ENCODE results near the gene ARFGEF3. TPM values are rescaled to one million over a fixed set of nuclear protein-coding genes. Genes with fewer than 3 reads are reported as not detected.

Gene ARFGEF3
- polyA plus RNA-seq, 6 donors from 2014 or later: not detected

DNA sequence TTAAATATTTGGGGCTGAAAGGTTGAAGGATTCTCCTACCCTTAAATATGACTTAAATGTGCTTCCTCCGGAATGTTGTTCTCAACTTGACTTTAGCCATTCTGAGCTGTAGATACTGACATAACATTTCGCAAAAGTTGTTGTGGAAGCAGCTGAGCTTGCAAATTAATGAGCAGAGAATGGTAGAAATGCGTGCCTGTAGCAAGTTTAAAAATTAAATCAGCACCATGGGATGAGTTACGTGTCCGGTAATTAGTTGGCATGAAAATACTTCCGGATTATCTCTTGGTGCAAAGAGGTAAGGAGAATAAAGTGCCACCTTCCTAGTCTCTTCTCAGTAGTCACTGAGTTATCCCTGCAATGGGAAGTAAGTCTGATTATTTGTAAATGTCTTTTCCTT lies 80.2 kb downstream of the ARFGEF3 start:
- no peak overlapping the region for H3K27ac Mint-ChIP-seq
- H3K9me3 Mint-ChIP-seq: peaks cover 0 to 2% (median 0%) of the 10 kb centered on the region in 7 donors
- no peak overlapping the region for H3K4me3 Mint-ChIP-seq
- DNase-seq (no peak), ATAC-seq (ENCODE audit: low read depth in 2 of 2) (no peak)
- peaks cover 11 to 26% (median 21%) of the 10 kb centered on the region in 3 donors for H3K27me3 Mint-ChIP-seq
- no peaks in the 10 kb centered on the region for H3K4me1 Mint-ChIP-seq
- no peaks in the 10 kb centered on the region for H3K36me3 Mint-ChIP-seq

DNA sequence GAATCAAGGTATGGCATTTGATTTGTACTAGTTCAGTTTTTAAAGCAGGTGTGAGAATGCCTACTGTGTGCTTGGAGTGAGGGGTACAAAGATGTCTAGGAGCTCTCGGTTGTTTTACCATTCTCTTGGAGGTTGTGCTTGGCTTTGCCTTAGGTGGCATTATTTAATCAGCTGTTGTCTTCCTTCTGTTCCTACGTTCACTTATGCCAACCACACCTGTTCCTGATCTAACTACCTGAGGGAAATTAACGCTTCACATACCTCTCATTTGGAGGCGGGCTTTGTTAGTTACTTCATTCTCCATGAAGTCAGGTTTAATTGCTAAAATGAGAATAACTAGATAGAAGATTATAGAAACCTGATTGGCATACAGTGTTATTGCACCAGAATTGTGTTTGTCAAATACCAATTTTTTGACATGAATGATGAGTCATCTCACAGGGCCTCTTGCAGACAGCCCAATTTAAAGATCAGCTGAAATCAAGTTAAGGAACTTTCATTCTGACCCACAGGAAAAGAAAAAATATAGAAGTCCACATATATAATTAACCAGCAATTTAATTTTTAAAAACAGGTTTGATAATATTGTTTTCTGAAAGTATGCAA lies 81.4 kb downstream of the ARFGEF3 start:
- H3K4me3 Mint-ChIP-seq: no peak overlapping the region
- peaks cover 19 to 26% (median 21%) of the 10 kb centered on the region in 3 donors for H3K27me3 Mint-ChIP-seq

DNA sequence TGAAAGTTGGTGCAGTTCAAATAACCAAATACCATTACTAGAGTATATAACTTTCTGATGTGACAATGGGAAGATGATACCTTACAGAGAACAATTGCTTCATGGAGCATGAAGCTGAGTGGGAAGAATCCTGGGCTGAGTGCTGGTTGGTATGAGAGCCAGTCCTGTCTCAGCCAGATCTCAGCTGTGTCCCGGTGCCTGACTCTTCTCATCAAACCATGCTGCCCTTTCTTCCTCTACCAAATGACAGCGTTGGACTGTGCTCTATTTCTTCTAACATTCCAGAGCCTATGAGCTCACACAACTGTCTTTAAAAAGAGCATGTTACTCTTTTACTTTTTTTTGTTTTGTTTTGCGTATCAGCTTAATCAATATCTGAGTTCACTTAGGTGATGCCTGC lies 84.0 kb downstream of the ARFGEF3 start:
- ATAC-seq (ENCODE audit: low read depth in 2 of 2) (no peak), DNase-seq (no peak)
- Mint-ChIP-seq H3K4me1 (no peaks in the 10 kb centered on the region), H3K36me3 (no peaks in the 10 kb centered on the region), H3K27ac (no peak overlapping the region), H3K27me3 (peaks cover 17 to 26% (median 19%) of the 10 kb centered on the region in 3 donors), H3K9me3 (peaks cover 0 to 2% (median 0%) of the 10 kb centered on the region in 7 donors), H3K4me3 (no peak overlapping the region)

More for the DNA sequence above, 81.4 kb downstream of the ARFGEF3 start:
- ATAC-seq (ENCODE audit: low read depth in 2 of 2) (no peak), DNase-seq (no peak)
- Mint-ChIP-seq H3K27ac (no peak overlapping the region), H3K4me1 (no peaks in the 10 kb centered on the region), H3K9me3 (peaks cover 0 to 2% (median 0%) of the 10 kb centered on the region in 7 donors), H3K36me3 (no peaks in the 10 kb centered on the region)

DNA sequence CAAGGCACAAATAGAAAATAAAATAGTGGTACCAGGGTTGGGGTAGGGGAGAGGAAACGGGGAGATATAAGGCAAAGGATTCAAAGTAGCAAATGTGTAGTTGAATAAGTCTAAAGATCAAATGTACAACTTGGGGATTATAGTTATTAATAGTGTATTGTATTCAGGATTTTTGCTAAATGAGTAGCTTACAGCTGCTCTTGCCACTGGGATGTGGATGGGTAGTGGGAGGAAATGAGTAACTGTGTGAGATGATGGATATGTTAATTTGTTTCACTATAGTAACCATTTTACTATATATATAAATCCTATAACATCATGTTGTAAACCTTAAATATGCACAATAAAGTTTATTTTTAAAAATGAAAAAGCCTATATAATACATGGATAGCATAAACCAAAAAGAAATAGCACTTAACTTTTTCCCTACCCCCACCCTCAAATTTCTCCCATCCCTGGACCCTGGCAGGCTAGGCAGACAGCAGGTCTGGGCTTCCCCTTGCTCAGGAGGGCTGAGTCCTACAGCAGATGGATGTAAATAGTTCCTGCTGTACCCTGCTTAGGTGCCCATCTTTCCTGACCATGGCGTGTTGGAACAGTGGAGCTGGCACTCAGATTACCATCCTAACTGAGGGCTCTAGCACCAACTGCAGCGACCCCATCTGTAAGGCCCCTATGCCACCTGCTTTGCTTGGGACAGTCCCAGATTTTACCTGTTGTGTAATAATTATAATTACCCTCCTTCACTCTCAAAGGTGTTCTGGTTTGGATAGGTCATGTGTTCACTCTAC lies 85.1 kb downstream of the ARFGEF3 start:
- ATAC-seq (ENCODE audit: low read depth in 2 of 2) (no peak), DNase-seq (no peak)
- Mint-ChIP-seq H3K36me3 (no peaks in the 10 kb centered on the region), H3K4me3 (no peak overlapping the region), H3K4me1 (no peaks in the 10 kb centered on the region), H3K9me3 (peaks cover 0 to 2% (median 0%) of the 10 kb centered on the region in 7 donors), H3K27me3 (peaks cover 7 to 24% (median 24%) of the 10 kb centered on the region in 3 donors), H3K27ac (no peak overlapping the region)

DNA sequence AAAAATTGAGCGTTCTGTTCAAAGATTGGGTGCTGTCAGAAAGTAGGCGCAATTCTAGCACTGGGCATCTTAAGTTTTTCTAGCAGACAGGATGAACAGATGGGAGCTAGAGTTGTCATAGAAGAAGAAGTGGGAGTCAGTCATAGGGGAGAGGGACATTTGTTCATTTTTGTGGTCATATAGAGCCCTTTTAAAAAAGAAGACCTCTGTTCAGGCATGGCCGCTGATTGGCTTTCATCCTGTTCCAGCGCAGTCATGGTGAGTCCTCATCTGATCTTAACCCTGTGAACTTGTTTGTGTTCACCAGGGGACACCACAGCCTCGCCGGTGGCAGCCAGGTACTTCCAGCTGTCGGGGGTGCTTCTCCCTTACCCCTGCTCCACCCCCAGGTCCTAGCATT lies 86.3 kb downstream of the ARFGEF3 start:
- no peaks in the 10 kb centered on the region for H3K36me3 Mint-ChIP-seq
- no peak overlapping the region for H3K4me3 Mint-ChIP-seq
- peaks cover 0 to 20% (median 14%) of the 10 kb centered on the region in 3 donors for H3K27me3 Mint-ChIP-seq
- peaks cover 0 to 2% (median 0%) of the 10 kb centered on the region in 7 donors for H3K9me3 Mint-ChIP-seq
- ATAC-seq (ENCODE audit: low read depth in 2 of 2): no peak
- H3K27ac Mint-ChIP-seq: peak overlapping the region in 2 of 6 donors; percentile 6 to 25
- no peak for DNase-seq
- H3K4me1 Mint-ChIP-seq: no peaks in the 10 kb centered on the region

DNA sequence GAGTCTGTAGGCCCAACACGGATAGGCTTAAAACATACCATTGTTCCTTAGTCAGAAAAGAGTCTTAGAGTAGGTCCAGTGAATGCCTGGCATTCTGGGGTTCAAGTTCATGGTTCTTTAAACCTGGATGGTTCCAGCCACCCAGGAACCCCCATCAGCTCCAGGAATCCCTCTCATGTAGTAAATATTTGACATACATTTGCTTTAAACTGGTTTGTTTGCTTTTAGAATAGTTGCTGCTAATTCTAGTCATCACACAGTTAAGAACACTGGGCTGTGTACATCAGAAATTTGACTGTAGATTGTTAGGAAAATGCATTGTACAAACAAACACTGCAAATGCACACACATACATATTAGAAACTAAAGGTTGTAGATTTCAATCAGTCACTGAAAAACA lies 87.1 kb downstream of the ARFGEF3 start:
- no peak overlapping the region for H3K27ac Mint-ChIP-seq
- H3K36me3 Mint-ChIP-seq: no peaks in the 10 kb centered on the region
- no peaks in the 10 kb centered on the region for H3K4me1 Mint-ChIP-seq
- H3K4me3 Mint-ChIP-seq: no peak overlapping the region
- DNase-seq (no peak), ATAC-seq (ENCODE audit: low read depth in 2 of 2) (no peak)
- H3K9me3 Mint-ChIP-seq: no peaks in the 10 kb centered on the region
- H3K27me3 Mint-ChIP-seq: peaks cover 6 to 18% (median 16%) of the 10 kb centered on the region in 3 donors

DNA sequence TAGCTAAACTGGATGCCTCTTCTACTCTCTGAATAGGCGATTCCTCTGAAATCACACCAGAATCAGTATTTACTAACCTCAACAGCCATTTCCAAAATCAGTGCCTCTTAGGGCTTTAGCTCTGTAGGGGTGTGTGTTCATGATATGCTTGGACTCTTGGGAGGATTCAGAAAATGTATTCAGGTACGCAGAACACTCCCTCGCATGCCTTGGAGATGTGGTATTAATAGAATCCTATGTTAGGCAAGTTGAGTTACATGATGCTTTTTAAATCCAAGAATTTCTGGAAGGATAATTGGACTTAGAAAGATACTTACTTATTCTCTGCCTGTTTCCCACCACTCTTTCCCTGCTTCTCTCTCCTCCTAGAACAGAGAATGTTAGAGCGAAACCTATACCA lies 88.3 kb downstream of the ARFGEF3 start:
- Mint-ChIP-seq H3K4me3 (no peak overlapping the region), H3K27me3 (peaks cover 9 to 18% (median 13%) of the 10 kb centered on the region in 3 donors), H3K36me3 (no peaks in the 10 kb centered on the region), H3K9me3 (no peaks in the 10 kb centered on the region), H3K4me1 (no peaks in the 10 kb centered on the region), H3K27ac (no peak overlapping the region)
- no peak for DNase-seq
- no peak for ATAC-seq (ENCODE audit: low read depth in 2 of 2)

DNA sequence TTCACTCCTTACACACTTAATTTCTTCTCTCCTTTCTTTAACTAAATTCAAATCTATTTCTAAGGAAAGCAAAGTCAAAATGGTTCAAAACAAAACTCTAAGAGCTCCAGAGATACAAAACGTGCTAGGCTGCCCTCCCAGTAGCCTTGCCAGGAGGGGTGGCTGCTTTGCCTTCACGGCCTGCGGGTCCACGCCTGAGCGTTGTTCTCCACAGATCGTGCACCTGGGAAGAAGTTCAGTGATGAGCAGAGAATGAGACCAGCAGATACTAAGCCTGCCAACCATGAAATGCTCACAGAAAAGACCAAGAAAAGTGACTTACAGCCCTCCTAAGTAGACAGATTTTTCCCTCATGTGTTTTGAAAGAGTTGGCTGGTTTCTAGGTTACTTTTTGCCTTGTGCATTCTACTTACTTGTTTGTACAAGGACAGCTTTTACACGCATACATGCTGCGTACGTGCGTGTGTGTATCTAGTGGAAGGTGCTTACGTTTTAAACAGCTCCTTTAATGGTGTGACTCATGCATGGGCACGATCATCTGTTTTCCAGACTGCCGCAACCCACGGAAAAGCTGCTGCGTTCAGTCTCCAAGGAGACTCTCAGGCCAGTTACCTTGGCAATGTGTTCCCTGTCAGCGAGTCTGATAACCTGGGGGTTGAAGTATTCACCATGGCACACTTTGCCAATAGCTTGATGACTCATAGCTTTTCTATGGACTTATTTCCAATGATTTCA lies 88.9 kb downstream of the ARFGEF3 start:
- no peak overlapping the region for H3K4me3 Mint-ChIP-seq
- H3K4me1 Mint-ChIP-seq: no peaks in the 10 kb centered on the region
- H3K27ac Mint-ChIP-seq: no peak overlapping the region
- H3K9me3 Mint-ChIP-seq: no peaks in the 10 kb centered on the region
- ATAC-seq (ENCODE audit: low read depth in 2 of 2) (no peak), DNase-seq (no peak)
- peaks cover 15 to 24% (median 16%) of the 10 kb centered on the region in 3 donors for H3K27me3 Mint-ChIP-seq
- H3K36me3 Mint-ChIP-seq: no peaks in the 10 kb centered on the region

DNA sequence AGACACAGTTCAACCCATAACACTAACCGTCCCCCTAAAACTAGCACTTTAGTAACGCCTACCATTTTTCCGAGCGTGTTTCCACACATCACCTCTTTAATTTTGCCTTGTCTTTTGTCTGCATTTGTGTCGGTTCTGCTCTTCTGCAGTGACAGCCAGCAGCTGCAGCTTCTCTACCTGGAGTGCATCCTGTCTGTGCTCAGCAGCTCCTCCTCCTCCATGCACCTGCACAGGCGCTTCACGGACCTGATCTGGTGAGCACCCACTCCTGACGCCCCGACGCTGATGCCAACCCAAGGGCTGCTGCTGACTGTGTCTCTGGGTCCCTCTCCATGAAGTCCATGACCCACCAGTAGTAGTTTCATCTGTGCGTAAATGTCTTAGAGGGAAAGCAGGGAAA lies 92.0 kb downstream of the ARFGEF3 start:
- H3K4me1 Mint-ChIP-seq: no peaks in the 10 kb centered on the region
- no peak overlapping the region for H3K4me3 Mint-ChIP-seq
- H3K9me3 Mint-ChIP-seq: no peaks in the 10 kb centered on the region
- no peaks in the 10 kb centered on the region for H3K36me3 Mint-ChIP-seq
- no peak for DNase-seq
- peaks cover 18 to 40% (median 23%) of the 10 kb centered on the region in 3 donors for H3K27me3 Mint-ChIP-seq
- ATAC-seq (ENCODE audit: low read depth in 2 of 2): no peak
- H3K27ac Mint-ChIP-seq: no peak overlapping the region

DNA sequence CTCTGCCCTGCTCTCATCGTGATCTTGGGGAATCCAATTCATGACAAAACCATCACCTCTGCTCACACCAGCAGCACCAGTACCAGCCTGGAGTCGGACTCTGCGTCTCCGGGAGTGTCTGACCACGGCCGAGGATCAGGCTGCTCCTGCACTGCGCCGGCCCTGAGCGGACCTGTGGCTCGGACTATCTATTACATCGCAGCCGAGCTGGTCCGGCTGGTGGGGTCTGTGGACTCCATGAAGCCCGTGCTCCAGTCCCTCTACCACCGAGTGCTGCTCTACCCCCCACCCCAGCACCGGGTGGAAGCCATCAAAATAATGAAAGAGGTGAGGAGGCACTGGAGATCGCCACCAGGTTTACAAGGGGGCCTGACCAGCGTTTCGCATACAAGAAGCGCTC lies 93.7 kb downstream of the ARFGEF3 start:
- Mint-ChIP-seq H3K9me3 (no peaks in the 10 kb centered on the region), H3K4me3 (no peak overlapping the region), H3K36me3 (no peaks in the 10 kb centered on the region), H3K27ac (no peak overlapping the region), H3K4me1 (no peaks in the 10 kb centered on the region), H3K27me3 (peaks cover 22 to 46% (median 36%) of the 10 kb centered on the region in 3 donors)
- no peak for ATAC-seq (ENCODE audit: low read depth in 2 of 2)
- no peak for DNase-seq

DNA sequence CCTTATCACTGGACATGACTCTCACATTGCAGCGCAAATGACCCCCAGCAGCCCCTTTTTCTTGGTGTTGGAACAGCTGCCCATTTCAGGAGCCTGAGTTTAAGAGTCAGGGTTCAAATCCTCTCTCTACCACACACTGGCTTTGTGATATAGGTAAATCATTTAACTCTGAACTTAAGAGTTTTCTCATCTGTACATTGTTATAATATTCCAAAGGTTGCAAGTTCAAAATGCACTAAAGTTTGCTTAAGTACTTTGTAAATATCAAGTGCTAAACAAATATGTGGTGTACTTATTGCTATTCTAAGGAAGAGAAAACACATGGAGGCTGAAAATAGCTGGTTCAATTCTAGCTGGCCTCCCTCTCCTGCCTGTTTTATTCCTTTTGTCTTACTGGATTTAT lies 95.9 kb downstream of the ARFGEF3 start:
- Mint-ChIP-seq H3K4me3 (no peak overlapping the region), H3K27me3 (peaks cover 17 to 47% (median 36%) of the 10 kb centered on the region in 3 donors)
- no peak for ATAC-seq (ENCODE audit: low read depth in 2 of 2)

DNA sequence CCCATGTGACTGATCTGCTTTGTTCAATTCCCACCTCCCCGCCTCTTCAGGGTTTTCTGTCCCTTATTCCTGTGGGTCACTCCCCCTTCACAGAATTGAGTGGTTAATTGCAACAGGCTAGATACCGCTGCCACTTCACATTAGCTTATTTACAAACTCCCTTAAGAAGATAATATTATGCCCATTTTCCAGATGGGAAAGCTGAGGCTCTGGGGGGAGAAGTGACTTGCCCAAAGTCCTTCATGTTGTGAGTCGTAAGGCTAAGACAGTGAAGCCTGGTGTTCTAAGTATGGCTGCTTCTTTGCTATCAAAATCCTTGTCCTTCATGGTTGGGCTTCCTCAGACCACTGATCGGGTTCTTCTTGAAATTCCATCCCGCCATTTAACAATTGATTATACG lies 96.5 kb downstream of the ARFGEF3 start:
- Mint-ChIP-seq H3K27me3 (peaks cover 17 to 47% (median 40%) of the 10 kb centered on the region in 3 donors), H3K4me3 (peak overlapping the region in 1 of 8 donors; percentile 5), H3K4me1 (no peaks in the 10 kb centered on the region), H3K9me3 (no peaks in the 10 kb centered on the region), H3K36me3 (no peaks in the 10 kb centered on the region), H3K27ac (no peak overlapping the region)
- no peak for DNase-seq
- no peak for ATAC-seq (ENCODE audit: low read depth in 2 of 2)

More for the DNA sequence above, 95.9 kb downstream of the ARFGEF3 start:
- H3K4me1 Mint-ChIP-seq: no peaks in the 10 kb centered on the region
- H3K9me3 Mint-ChIP-seq: no peaks in the 10 kb centered on the region
- no peak overlapping the region for H3K27ac Mint-ChIP-seq
- no peak for DNase-seq
- H3K36me3 Mint-ChIP-seq: no peaks in the 10 kb centered on the region

DNA sequence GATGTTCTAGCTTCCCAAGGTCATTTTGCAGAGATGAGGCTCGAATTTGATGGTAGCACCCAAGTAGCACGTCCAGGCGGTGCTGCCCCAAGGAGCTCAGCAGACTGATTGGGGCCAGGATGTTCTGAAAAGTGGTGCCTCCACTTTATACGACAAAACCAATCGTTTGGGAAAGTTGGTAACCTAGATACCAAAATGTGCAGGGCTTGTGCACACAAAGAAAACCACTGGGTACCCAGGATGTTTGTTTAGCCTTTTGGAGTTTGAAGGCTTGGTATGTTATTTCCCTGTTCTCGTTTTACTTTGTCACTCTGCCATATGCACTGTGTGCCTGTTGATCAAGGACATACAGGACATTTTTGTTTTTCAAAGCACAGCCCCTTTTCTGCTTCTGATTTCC lies 97.3 kb downstream of the ARFGEF3 start:
- ATAC-seq (ENCODE audit: low read depth in 2 of 2) (no peak), DNase-seq (no peak)
- Mint-ChIP-seq H3K27ac (no peak overlapping the region), H3K36me3 (no peaks in the 10 kb centered on the region), H3K27me3 (peaks cover 17 to 43% (median 34%) of the 10 kb centered on the region in 3 donors), H3K4me1 (no peaks in the 10 kb centered on the region), H3K4me3 (no peak overlapping the region), H3K9me3 (no peaks in the 10 kb centered on the region)

Data from naive B cell (primary cell).